HepG2 (cell line): Measurements from ENCODE around the gene ATXN7L3. TPM values are rescaled to one million over a fixed set of nuclear protein-coding genes. Genes with fewer than 3 reads are reported as not detected.
A peak's percentile ranks its signal among the peaks of the same experiment; 100 is the strongest.

ENCODE experiments used
- CHD4 ChIP-seq: fragments of 200-600 bp; sonication (generic); IDR thresholded peaks from 2 replicates; pipeline ENCODE4 v1.7.0; 2017; ENCODE audit warnings: mild to moderate bottlenecking, low read length, borderline replicate concordance
- ELF1 ChIP-seq: sonication (generic); formaldehyde crosslinking; IDR thresholded peaks from 2 replicates; pipeline ENCODE4 v1.4.0; 2020; ENCODE audit warnings: missing genetic modification reagents
- HMG20A ChIP-seq: IDR thresholded peaks from 2 replicates; pipeline ENCODE4 v1.6.1; 2016; ENCODE audit warnings: borderline replicate concordance
- IRF2 ChIP-seq: IDR thresholded peaks from 2 replicates; pipeline ENCODE4 v1.6.1; 2018; ENCODE audit warnings: missing genetic modification reagents, missing compliant biosample characterization
- IRX3 ChIP-seq: sonication (generic); formaldehyde crosslinking; IDR thresholded peaks from 2 replicates; pipeline ENCODE4 v1.8.1; 2023; ENCODE audit warnings: mild to moderate bottlenecking, low read depth, missing genetic modification reagents, borderline replicate concordance
- KLF15 ChIP-seq: sonication (generic); formaldehyde crosslinking; IDR thresholded peaks from 2 replicates; pipeline ENCODE4 v1.8.1; 2023; ENCODE audit warnings: borderline replicate concordance, mild to moderate bottlenecking, inconsistent platforms, missing genetic modification reagents, mixed read lengths
- MAFG ChIP-seq: sonication (generic); formaldehyde crosslinking; IDR thresholded peaks from 2 replicates; pipeline ENCODE4 v1.5.1; 2020; ENCODE audit warnings: mild to moderate bottlenecking, missing genetic modification reagents
- MBD4 ChIP-seq: IDR thresholded peaks from 2 replicates; pipeline ENCODE4 v1.6.1; 2012; ENCODE audit warnings: low read length, inconsistent platforms, borderline replicate concordance
- MED1 ChIP-seq: sonication (generic); formaldehyde crosslinking; IDR thresholded peaks from 2 replicates; pipeline ENCODE4 v1.4.0; 2020; ENCODE audit warnings: missing genetic modification reagents
- NFKBIZ ChIP-seq: IDR thresholded peaks from 2 replicates; pipeline ENCODE4 v1.6.1; 2018; ENCODE audit warnings: missing genetic modification reagents, missing compliant biosample characterization
- POLR2G ChIP-seq: fragments of 200-400 bp; formaldehyde crosslinking; IDR thresholded peaks from 2 replicates; pipeline ENCODE4 v1.6.1; 2018; ENCODE audit warnings: mild to moderate bottlenecking, low read depth, low read length, moderate library complexity
- ZNF383 ChIP-seq: sonication (generic); formaldehyde crosslinking; IDR thresholded peaks from 2 replicates; pipeline ENCODE4 v1.4.0; 2020; ENCODE audit warnings: missing genetic modification reagents, mild to moderate bottlenecking, borderline replicate concordance
- ZNF589 ChIP-seq: sonication (generic); formaldehyde crosslinking; conservative IDR thresholded peaks from 2 replicates; pipeline ENCODE4 v1.8.0; 2022; ENCODE audit warnings: mild to moderate bottlenecking, moderate library complexity, missing genetic modification reagents
- ZNF766 ChIP-seq: sonication (generic); formaldehyde crosslinking; IDR thresholded peaks from 2 replicates; pipeline ENCODE4 v1.5.0; 2020; ENCODE audit warnings: missing genetic modification reagents, borderline replicate concordance
- ZNF839 ChIP-seq: sonication (generic); formaldehyde crosslinking; IDR thresholded peaks from 2 replicates; pipeline ENCODE4 v1.4.0; 2020; ENCODE audit warnings: missing genetic modification reagents, mild to moderate bottlenecking, borderline replicate concordance
- ZNF891 ChIP-seq: sonication (generic); formaldehyde crosslinking; IDR thresholded peaks from 2 replicates; pipeline ENCODE4 v1.5.0; 2020; ENCODE audit warnings: mild to moderate bottlenecking, missing genetic modification reagents
- polyA plus RNA-seq, 8 experiments: library from polyadenylated mRNA; depleted of rRNA in 3 of 8; stranded (reverse) in 7 of 8; unstranded in 1 of 8; fragments of >200 nt; fragmentation: Illumina TruSeq in 4 of 8; extraction: Trizol in 4 of 8; gene quantifications; 2 replicates each; pipeline versions ENCODE4 v1.2.1 to v1.2.3, GENCODE V29; 2011 to 2016; ENCODE audit warnings: low read depth in 4 of 8, missing spikeins in 1 of 8, mixed read lengths in 1 of 8; ENCODE audit not compliant: insufficient read depth in 1 of 8
- total RNA-seq, 5 experiments: library from RNA; depleted of rRNA; stranded (reverse); fragments of >200 nt; fragmentation: Illumina TruSeq; extraction: Trizol; gene quantifications; 2 replicates each; pipeline ENCODE4 v1.2.3, GENCODE V29; 2016; ENCODE audit warnings: low read depth in 1 of 5
- TF ChIP-seq, protein P1 (sequence below): sonication (generic); formaldehyde crosslinking; IDR thresholded peaks from 2 replicates; pipeline ENCODE4 v1.8.0; 2022; ENCODE audit warnings: mild to moderate bottlenecking, missing genetic modification reagents, moderate library complexity
- TF ChIP-seq, protein P2 (sequence below): sonication (generic); formaldehyde crosslinking; IDR thresholded peaks from 2 replicates; pipeline ENCODE4 v1.4.0; 2020; ENCODE audit warnings: mild to moderate bottlenecking, missing genetic modification reagents
- TF ChIP-seq, protein P3 (sequence below): sonication (generic); formaldehyde crosslinking; IDR thresholded peaks from 2 replicates; pipeline ENCODE4 v1.5.1; 2020; ENCODE audit warnings: mild to moderate bottlenecking, missing genetic modification reagents, borderline replicate concordance
- TF ChIP-seq, protein P4 (sequence below): IDR thresholded peaks from 2 replicates; pipeline ENCODE4 v1.6.1; 2016; ENCODE audit warnings: low read depth, borderline replicate concordance

ATXN7L3 gene
- total and polyA plus RNA-seq, 2 of the 13 experiments (the other 11 are each of a cell fraction or from before 2014, with no cell fraction given), result 44.5 to 59.1 TPM

DNA sequence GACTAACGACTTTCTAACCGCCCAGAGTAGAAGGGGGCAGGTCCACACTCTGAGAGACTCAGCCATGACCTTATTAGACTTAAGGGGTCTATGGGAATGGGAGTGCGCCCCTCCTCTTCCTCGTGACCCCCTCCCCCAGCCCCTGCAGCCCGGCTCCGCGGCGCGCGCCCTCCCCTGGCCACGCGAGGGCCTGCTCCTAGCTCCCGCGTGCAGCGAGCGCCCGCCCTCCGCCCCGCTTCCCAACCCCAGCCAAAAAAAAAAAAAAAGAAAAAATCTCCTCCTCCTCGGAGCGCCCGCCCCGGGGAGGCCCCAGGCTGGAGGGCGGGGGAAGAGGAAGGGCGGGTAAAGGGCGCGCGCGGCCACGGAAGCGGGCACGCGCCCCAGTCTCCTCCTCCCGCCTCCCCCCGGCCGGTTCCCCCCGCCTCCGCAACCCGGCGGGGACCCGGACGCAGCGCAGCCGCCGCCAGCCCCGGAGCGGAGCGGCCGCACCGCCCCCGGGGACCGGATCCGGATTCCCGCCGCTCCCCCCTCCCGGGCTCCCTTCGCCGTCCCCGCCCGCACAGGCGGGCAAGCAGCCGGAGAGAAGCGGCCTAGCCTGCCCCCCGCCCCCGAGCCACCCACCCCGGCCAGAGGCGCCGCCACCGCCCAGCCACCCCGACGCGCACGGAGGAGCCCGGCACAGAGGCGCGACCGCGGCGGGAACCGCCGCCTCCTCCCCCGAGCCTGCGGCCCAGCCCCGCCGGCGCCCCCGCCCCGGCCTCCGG lies 18.8 kb upstream of the ATXN7L3 start (continued):
- TF ChIP-seq ZNF383, result no peak; the same call in 1 of the 2 replicates
- TF ChIP-seq POLR2G, result peak; percentile 45; the same call in 1 of the 2 replicates
- no peak for TF ChIP-seq MBD4
- TF ChIP-seq KLF15, result no peak
- TF ChIP-seq, protein P1, sequence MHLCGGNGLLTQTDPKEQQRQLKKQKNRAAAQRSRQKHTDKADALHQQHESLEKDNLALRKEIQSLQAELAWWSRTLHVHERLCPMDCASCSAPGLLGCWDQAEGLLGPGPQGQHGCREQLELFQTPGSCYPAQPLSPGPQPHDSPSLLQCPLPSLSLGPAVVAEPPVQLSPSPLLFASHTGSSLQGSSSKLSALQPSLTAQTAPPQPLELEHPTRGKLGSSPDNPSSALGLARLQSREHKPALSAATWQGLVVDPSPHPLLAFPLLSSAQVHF, result no peak
- TF ChIP-seq, protein P2, sequence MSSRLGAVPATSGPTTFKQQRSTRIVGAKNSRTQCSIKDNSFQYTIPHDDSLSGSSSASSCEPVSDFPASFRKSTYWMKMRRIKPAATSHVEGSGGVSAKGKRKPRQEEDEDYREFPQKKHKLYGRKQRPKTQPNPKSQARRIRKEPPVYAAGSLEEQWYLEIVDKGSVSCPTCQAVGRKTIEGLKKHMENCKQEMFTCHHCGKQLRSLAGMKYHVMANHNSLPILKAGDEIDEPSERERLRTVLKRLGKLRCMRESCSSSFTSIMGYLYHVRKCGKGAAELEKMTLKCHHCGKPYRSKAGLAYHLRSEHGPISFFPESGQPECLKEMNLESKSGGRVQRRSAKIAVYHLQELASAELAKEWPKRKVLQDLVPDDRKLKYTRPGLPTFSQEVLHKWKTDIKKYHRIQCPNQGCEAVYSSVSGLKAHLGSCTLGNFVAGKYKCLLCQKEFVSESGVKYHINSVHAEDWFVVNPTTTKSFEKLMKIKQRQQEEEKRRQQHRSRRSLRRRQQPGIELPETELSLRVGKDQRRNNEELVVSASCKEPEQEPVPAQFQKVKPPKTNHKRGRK, result no peak
- TF ChIP-seq ZNF891 (CRISPR knock-in tag), result no peak
- TF ChIP-seq HMG20A, result no peak
- no peak for TF ChIP-seq ZNF839 (CRISPR knock-in tag)
- TF ChIP-seq MAFG (CRISPR knock-in tag), result no peak
- TF ChIP-seq, protein P3, sequence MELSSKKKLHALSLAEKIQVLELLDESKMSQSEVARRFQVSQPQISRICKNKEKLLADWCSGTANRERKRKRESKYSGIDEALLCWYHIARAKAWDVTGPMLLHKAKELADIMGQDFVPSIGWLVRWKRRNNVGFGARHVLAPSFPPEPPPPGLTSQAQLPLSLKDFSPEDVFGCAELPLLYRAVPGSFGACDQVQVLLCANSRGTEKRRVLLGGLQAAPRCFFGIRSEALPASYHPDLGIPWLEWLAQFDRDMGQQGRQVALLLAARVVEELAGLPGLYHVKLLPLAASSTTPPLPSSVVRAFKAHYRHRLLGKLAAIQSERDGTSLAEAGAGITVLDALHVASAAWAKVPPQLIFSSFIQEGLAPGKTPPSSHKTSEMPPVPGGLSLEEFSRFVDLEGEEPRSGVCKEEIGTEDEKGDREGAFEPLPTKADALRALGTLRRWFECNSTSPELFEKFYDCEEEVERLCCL (CRISPR knock-in tag), result no peak
- no peak for TF ChIP-seq CHD4
- no peak; the same call in 1 of the 2 replicates for TF ChIP-seq IRF2
- TF ChIP-seq NFKBIZ (CRISPR knock-in tag), result no peak
- 0 out of 2 replicates have a peak, but pooled peaks have one; percentile 37 for TF ChIP-seq MED1 (CRISPR knock-in tag)
- no peak for TF ChIP-seq ZNF766
- TF ChIP-seq IRX3, result 0 out of 2 replicates have a peak, but pooled peaks have one; percentile 56
- TF ChIP-seq ZNF589 (CRISPR knock-in tag), result no peak
- TF ChIP-seq, protein P4, sequence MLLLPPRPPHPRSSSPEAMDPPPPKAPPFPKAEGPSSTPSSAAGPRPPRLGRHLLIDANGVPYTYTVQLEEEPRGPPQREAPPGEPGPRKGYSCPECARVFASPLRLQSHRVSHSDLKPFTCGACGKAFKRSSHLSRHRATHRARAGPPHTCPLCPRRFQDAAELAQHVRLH (CRISPR knock-in tag), result peak; percentile 45; the same call in 1 of the 2 replicates
- 0 out of 2 replicates have a peak, but pooled peaks have one; percentile 30 for TF ChIP-seq ELF1 (CRISPR knock-in tag)
